Activated CD8-positive, alpha-beta memory T cell treated with anti-CD3 and anti-CD28 coated beads for 48 hours (primary cell): ENCODE measurements around the gene CHMP1A.
"Not testable (repeated sequence)": the region's sequence is repeated elsewhere in the genome, so short reads cannot be mapped to it uniquely, and the experiment has no call there.

Source experiments
- DNase-seq, 3 experiments: peaks; one replicate each; pipeline ENCODE4 v3.0.0-alpha.2; 2020; ENCODE audit warnings: low read depth in 2 of 3, low spot score in 2 of 3

Gene CHMP1A

DNA sequence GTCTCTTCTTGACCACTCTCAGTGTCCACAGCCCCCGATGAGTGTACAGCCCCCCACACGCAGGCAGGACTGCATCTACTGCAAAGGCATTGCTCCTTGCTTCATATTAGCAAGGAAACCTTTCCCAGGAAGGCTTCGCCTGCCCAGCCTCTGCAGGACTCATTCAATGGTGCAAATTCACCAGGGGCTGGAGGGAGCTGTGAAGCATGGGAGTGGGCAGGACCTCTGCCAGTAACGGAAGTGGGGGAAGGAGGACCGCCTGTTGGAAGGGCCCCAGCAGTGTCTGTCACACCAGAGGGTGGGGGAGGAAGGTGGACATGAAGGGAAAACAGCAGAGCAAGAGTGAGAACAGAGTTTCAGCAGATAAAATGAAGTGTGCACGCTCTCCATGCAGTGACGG lies 2.6 kb upstream of the CHMP1A start:
- DNase-seq, result no peak

GRCh38 chr16:89658221-89658879 lies 842 bp upstream of the CHMP1A start:
- no peak for DNase-seq

DNA sequence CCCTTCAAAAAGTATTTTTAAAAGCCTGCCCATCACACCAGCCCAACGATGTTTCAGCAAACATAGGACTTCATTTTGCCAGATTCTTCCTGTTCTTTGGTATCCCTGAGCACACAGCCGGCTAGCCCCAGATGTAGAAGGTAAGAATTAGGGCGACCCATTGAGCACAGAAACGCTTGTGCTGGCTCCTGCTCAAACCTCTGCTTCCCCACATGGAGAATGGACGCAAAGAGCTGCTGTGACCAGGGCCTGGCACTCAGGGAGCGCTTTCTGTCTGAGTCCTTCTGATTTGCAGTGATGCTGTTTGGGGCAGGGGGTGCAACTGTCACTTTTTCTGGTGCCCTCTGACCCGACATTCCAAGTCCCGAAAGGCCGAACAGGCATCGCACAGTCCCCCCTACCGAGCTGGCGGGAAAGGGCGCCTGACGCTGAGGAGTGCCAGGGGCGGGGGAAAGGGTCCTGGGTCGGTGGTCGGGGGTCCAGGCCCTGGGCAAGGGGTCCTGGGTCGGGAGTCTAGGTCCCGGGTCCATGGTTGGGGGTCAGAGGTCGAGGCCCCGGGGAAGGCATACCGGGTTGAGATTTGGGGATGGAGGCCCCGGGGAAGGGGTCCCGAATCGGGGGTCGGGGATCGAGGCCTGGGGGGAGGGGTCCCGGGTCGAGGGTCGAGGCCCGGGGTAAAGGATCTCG lies 930 bp downstream of the CHMP1A start:
- no peak for DNase-seq

GRCh38 chr16:89655062-89655643 lies 2.4 kb downstream of the CHMP1A start:
- no peak for DNase-seq

- DNase-seq, result no peak
These were observed 3.7 kb downstream of the CHMP1A start for GRCh38 chr16:89653656-89654295.

DNA sequence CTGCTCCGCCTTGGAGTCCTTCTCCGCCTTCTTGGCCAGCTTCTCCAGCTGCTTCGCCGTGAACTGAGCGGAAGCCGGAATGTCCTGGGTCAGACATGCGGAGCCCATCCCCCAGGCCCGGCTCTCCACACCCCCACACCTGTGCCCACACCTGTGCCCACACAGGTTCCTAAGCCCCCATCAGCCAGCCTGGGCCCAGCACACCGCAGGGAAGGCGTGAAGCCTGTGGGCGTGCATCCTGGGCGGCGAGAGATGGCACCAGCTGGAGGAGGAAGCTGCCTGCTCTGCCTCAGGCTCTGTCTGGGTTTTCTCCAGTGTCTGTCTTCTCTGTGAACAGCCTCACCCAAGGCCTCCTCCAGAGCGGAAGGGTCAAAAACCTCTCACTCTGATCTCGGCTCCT lies 5.9 kb downstream of the CHMP1A start:
- no peak for DNase-seq

DNA sequence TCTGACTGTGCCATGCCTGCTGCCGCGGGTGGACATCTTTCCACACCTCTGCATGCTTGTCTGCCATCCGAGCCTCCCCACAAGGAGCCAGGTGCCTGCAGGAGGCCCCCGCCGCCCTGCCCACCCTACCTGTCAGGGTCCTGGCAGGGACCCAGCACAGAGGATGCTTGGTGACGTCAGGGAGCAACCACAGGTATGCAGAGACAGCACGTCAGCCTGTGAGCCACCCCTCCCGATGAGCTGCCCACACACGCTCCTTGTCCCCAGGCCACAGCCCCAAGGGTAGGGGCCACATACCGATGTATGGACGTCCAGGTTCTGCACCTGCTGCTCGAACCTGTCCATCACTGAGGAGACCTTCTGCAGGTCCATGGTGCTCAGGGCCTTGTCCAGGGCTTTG lies 10.6 kb downstream of the CHMP1A start:
- no peak for DNase-seq

- no peak for DNase-seq
These were observed 11.2 kb downstream of the CHMP1A start for GRCh38 chr16:89646270-89646669.

DNA sequence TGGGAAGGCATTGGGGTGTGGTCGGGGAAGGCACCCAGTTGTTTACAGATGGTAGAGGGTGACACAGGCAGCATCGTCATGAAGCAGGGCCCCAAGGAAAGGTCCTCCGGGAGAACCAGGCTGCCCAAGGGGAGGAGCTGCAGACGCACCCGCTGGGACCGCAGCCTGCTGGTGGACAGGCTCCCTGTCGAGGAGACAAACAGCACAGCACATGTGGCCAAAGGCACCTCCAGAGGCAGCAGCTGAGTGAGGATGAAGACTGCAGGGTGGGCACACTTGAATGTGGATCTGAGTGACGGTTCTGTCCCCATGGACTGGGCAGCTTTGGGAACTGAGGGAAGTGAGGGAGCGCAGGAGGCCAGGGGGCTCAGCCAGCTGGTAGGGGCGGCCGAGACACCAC lies 12.4 kb downstream of the CHMP1A start:
- DNase-seq, result no peak

DNA sequence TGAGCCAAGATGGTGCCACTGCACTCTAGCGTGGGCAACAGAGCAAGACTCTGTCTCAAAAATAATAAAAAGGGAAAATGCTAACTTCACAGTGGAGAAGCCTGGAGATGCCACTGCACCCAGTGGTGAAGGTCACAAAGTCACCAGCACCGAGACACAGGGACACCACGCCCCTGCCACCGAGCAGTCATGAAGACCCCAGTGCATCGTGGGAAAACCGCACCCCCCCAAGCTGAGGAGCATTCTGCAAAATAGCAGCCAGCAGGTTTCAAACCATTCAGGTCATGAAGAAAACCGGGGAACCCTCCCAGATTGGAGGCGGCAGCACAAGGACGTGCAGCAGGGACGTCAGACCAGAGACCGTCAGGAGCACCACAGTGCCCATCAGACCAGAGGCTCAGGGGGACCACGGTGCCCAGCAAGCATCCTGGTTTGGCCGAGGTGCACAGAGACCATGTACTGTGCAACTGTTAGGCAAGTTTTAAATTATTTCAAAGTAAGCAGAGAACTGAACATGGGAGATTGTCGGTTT lies 13.7 kb downstream of the CHMP1A start:
- no peak for DNase-seq

GRCh38 chr16:89642574-89642973 lies 14.9 kb downstream of the CHMP1A start:
- no peak for DNase-seq

- no peak for DNase-seq
These were observed 15.9 kb downstream of the CHMP1A start for GRCh38 chr16:89641458-89642119.

DNA sequence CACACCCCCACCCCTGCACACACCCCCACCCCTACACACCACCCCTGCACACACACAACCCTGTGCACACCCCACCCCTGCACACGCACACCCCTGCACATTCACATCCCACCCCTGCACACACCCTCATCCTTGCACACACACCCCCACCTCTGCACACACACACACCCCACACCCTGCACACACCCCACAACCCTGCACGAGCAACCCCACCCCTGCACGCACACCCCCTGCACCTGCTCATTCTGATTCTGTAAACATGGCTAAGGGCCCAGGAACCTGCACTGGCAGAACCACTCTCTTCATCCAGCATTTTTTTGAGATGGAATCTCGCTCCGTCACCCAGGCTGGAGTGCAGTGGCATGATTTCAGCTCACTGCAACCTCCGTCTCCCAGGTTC lies 18.1 kb downstream of the CHMP1A start:
- DNase-seq, result no peak

DNA sequence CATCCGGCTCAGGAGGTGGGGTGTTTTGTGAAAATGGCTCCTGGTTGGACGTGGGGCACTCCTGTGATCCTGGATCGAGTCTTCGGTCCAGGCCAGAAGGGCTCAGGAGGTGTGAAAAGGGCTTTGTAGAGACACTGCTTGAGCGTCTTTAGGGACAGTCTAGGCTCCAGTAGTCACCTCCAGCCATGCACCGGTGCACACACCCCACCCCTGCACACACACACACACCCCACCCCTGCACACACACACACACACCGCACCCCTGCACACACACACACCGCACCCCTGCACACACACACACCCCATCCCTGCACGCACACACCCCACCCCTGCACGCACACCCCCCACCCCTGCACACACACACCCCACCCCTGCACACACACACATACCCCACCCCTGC lies 19.1 kb downstream of the CHMP1A start:
- no peak for DNase-seq

DNA sequence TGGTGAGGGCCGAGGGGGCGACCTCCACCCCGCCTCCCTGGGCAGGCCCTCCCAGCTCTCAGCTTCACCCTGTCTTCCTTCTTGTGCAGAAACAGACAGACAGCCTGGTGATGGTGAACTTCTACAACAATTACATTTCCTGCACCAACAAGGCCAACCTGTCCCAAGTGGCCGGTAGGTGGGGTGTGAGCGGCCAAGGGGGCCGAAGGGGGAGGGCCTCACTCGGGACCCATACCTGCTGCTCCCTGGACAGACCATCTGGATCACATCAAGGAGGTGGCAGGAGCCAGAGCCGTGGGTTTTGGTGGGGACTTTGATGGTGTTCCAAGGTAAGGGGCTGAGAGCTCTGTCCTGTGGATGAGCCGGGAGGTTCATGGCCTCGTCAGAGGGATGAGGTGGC lies 20.1 kb downstream of the CHMP1A start:
- no peak for DNase-seq

DNA sequence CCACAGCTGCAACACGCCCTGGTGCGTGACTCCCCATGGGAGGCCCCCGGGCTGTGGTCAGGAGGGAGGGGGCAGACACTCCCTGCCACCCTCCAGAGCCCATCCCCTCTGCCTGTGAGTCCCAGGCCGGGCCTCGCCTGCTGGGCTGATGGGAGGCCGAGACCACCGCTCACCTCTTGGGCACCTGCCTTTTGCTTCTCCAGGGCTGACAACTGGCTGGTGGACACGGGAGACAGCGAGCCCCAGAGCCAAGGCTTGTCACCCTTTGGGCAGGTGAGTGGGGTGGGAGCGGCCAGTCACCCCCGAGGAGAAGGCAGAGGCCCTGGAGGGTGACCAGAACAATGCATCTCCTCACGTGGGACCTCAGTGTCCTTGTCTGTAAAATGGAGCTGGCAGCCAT lies 20.8 kb downstream of the CHMP1A start:
- DNase-seq, result no peak

- DNase-seq, result not testable (repeated sequence)
These were observed 22.8 kb downstream of the CHMP1A start for GRCh38 chr16:89634463-89635385.

- DNase-seq, result no peak
These were observed 24.4 kb downstream of the CHMP1A start for GRCh38 chr16:89633064-89633631.

GRCh38 chr16:89629827-89630610 lies 27.5 kb downstream of the CHMP1A start:
- no peak for DNase-seq
